ENCODE data around the gene C16orf90. TPM values are rescaled to one million over a fixed set of nuclear protein-coding genes. Genes with fewer than 3 reads are reported as not detected.

Gene C16orf90
- polyA plus RNA-seq, 1 experiment = not detected

- H3K27me3 ChIP-seq (ENCODE audit: control insufficient read depth, insufficient read depth, low read length) = no peaks in the 10 kb centered on the region
- no peak for DNase-seq (ENCODE audit: low read depth)
- POLR2A ChIA-PET = no interaction called here
- CTCF ChIA-PET = no interaction called here
- TF ChIP-seq, protein P1, sequence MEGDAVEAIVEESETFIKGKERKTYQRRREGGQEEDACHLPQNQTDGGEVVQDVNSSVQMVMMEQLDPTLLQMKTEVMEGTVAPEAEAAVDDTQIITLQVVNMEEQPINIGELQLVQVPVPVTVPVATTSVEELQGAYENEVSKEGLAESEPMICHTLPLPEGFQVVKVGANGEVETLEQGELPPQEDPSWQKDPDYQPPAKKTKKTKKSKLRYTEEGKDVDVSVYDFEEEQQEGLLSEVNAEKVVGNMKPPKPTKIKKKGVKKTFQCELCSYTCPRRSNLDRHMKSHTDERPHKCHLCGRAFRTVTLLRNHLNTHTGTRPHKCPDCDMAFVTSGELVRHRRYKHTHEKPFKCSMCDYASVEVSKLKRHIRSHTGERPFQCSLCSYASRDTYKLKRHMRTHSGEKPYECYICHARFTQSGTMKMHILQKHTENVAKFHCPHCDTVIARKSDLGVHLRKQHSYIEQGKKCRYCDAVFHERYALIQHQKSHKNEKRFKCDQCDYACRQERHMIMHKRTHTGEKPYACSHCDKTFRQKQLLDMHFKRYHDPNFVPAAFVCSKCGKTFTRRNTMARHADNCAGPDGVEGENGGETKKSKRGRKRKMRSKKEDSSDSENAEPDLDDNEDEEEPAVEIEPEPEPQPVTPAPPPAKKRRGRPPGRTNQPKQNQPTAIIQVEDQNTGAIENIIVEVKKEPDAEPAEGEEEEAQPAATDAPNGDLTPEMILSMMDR (IDR thresholded peaks at IDR 0.05; ENCODE audit: insufficient read depth, low read depth, low read length) = no peak
- H3K4me3 ChIP-seq (ENCODE audit: low read depth, low read length) = no peak overlapping the region
- H3K36me3 ChIP-seq (ENCODE audit: control insufficient read depth, insufficient read depth, low read length) = peaks cover 12% of the 10 kb centered on the region
Measured at GRCh38 chr16:3465301-3465700, 30.0 kb downstream of the C16orf90 start.

DNA sequence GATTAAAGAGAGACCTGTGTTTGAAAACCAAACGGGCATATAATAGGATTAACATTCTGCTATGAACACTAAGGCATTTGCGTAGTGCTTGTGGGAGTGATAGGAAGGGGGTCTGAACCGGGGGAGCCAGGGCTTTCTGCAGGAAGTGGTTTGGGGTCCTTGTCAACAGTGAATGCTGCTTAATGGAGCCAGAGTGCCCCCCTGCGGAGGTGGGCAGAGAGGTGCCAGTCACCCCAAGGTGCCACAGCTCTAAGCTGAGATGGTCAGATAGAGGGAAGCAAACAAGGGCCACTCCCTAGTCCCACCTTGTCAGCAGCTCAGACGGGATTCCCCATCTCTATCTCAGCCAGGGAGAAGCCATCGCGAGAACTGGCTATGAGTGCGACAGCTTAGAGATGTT, 34.1 kb downstream of the C16orf90 start:
- ChIA-PET POLR2A (no interaction called here), CTCF (no interaction called here)
- Histone ChIP-seq H3K27me3 (ENCODE audit: control insufficient read depth, insufficient read depth, low read length) (no peaks in the 10 kb centered on the region), H3K36me3 (ENCODE audit: control insufficient read depth, insufficient read depth, low read length) (peaks cover 4% of the 10 kb centered on the region), H3K4me3 (ENCODE audit: low read depth, low read length) (no peak overlapping the region)
- no peak for DNase-seq (ENCODE audit: low read depth)
- TF ChIP-seq, protein P1 (IDR thresholded peaks at IDR 0.05; ENCODE audit: insufficient read depth, low read depth, low read length) = no peak

DNA sequence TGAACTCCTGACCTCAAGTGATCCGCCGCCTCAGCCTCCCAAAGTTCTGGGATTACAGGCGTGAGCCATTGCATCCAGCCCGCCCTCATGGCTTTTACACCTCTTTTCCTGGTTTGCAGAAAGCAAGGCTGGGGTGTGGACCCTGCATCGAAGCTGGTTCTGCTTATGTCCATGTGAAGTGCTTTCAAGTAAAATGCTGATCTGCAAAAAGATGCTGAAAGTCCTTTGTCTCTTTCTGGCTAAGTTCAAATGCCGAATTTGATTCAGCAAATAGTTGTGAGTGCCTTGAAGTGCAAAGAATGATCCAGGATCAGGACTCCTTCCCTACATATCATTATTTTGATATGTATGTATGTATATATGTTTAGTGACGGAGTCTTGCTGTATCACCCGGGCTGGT, 34.7 kb downstream of the C16orf90 start:
- TF ChIP-seq, protein P1 (IDR thresholded peaks at IDR 0.05; ENCODE audit: insufficient read depth, low read depth, low read length) = no peak
- Histone ChIP-seq H3K27me3 (ENCODE audit: control insufficient read depth, insufficient read depth, low read length) (no peaks in the 10 kb centered on the region), H3K36me3 (ENCODE audit: control insufficient read depth, insufficient read depth, low read length) (peaks cover 2% of the 10 kb centered on the region; the same call in 1 of the 2 replicates), H3K4me3 (ENCODE audit: low read depth, low read length) (no peak overlapping the region)
- ChIA-PET POLR2A (interaction anchor here (0.6 kb wide), 1 partner anchor 314 kb away, joined by 3 read pairs; no protein-coding TSS in a partner anchor), CTCF (no interaction called here)
- no peak for DNase-seq (ENCODE audit: low read depth)

DNA sequence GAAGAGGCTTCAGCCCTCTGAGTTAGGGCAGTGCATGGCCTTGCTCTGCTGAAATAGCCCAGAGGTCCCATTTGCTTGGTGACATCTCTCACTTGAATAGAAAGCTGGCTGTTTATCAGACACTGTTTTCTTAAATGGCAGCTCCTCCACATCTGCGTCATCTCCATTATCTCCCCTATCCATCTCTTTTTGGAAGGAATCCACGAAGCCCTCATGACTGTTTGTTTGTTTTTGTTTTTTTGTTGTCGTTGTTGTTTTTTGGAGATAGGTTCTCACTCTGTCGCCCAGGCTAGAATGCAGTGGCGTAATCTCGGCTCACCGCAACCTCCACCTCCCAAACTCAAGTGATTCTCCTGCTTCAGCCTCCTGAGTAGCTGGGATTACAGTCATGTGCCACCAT, 35.2 kb downstream of the C16orf90 start:
- Histone ChIP-seq H3K36me3 (ENCODE audit: control insufficient read depth, insufficient read depth, low read length) (peaks cover 1% of the 10 kb centered on the region; the same call in 1 of the 2 replicates), H3K4me3 (ENCODE audit: low read depth, low read length) (no peak overlapping the region), H3K27me3 (ENCODE audit: control insufficient read depth, insufficient read depth, low read length) (no peaks in the 10 kb centered on the region)
- ChIA-PET POLR2A (interaction anchor here (0.6 kb wide), 1 partner anchor 314 kb away, joined by 3 read pairs; no protein-coding TSS in a partner anchor), CTCF (no interaction called here)
- DNase-seq (ENCODE audit: low read depth) = no peak
- TF ChIP-seq, protein P1 (IDR thresholded peaks at IDR 0.05; ENCODE audit: insufficient read depth, low read depth, low read length) = no peak

- TF ChIP-seq, protein P1 (IDR thresholded peaks at IDR 0.05; ENCODE audit: insufficient read depth, low read depth, low read length) = no peak
- CTCF ChIA-PET = no interaction called here
Measured at GRCh38 chr16:3459401-3460090, 35.7 kb downstream of the C16orf90 start.

More at GRCh38 chr16:3459401-3460090, 35.7 kb downstream of the C16orf90 start:
- Histone ChIP-seq H3K27me3 (ENCODE audit: control insufficient read depth, insufficient read depth, low read length) (no peaks in the 10 kb centered on the region), H3K36me3 (ENCODE audit: control insufficient read depth, insufficient read depth, low read length) (peaks cover 1% of the 10 kb centered on the region; the same call in 1 of the 2 replicates), H3K4me3 (ENCODE audit: low read depth, low read length) (peak overlapping the region; percentile 97)
- POLR2A ChIA-PET = interaction anchor here (0.6 kb wide), 1 partner anchor 315 kb away, joined by 3 read pairs; no protein-coding TSS in a partner anchor
- no peak for DNase-seq (ENCODE audit: low read depth)

Data from BJ (cell line).